ENCODE measurements around the gene CRNN. TPM values are rescaled to one million over a fixed set of nuclear protein-coding genes. Genes with fewer than 3 reads are reported as not detected.

CRNN gene
- total and polyA plus RNA-seq, 10 of the 15 experiments (the other 5 are each of a cell fraction or from before 2014, with no cell fraction given): not detected

- Histone ChIP-seq H3K4me1 (ENCODE audit: control insufficient read depth, insufficient read depth, low read length) (no peaks in the 10 kb centered on the region), H3K27ac (ENCODE audit: control insufficient read depth, insufficient read depth) (no peak overlapping the region), H3K9ac (ENCODE audit: control insufficient read depth, insufficient read depth, low read length) (no peak overlapping the region), H3K4me3 (no peak overlapping the region), H3K9me3 (replicated peaks; ENCODE audit: control insufficient read depth, insufficient read depth, low read length) (no peaks in the 10 kb centered on the region), H3K4me2 (ENCODE audit: control insufficient read depth, insufficient read depth) (no peak overlapping the region), H4K20me1 (ENCODE audit: control insufficient read depth, insufficient read depth) (no peaks in the 10 kb centered on the region), H3K79me2 (ENCODE audit: control insufficient read depth, insufficient read depth, low read length) (no peaks in the 10 kb centered on the region), H3K36me3 (ENCODE audit: control insufficient read depth in 2 of 2, insufficient read depth in 2 of 2, low read length in 1 of 2) (no peaks in the 10 kb centered on the region), H2AFZ (ENCODE audit: control insufficient read depth, low read depth, low read length) (no peak overlapping the region), H3K27me3 (replicated peaks in 1 of 2; ENCODE audit: control insufficient read depth in 2 of 2, insufficient read depth in 2 of 2, low read length in 1 of 2) (no peaks in the 10 kb centered on the region; a peak in 1 of 4 replicates)
- ATAC-seq (no peak), DNase-seq (ENCODE audit: low read depth, low spot score) (no peak), FAIRE-seq (no peak)
- intact Hi-C loops (cut with micrococcal nuclease; ENCODE audit: unreplicated experiment): no loop called here
- CTCF ChIA-PET: no interaction called here
- 20% methylated on average over 2 of the region's 2 CpGs for WGBS (ENCODE audit: insufficient coverage, insufficient replicate concordance, low lambda C conversion rate, missing lambda C conversion rate)
- SMC1A ChIA-PET (ENCODE audit: uncharacterized antibody, unreplicated experiment): no interaction called here
- POLR2A ChIA-PET: no interaction called here
- in situ Hi-C loops (cut with MboI): no loop called here
- no peak for TF ChIP-seq NRF1 (conservative IDR thresholded peaks at IDR 0.05; ENCODE audit: low read depth, low read length)
- no peak for TF ChIP-seq NR2F1 (conservative IDR thresholded peaks at IDR 0.05)
- no peak for TF ChIP-seq REST (IDR thresholded peaks at IDR 0.05; ENCODE audit: low read depth, low read length)
- BruUV-seq (replicated peaks): no TSS peak
- RAD21 ChIA-PET (ENCODE audit: unreplicated experiment): no interaction called here
Measured at GRCh38 chr1:152412756-152413155, 1.3 kb downstream of the CRNN start.

- SMC1A ChIA-PET (ENCODE audit: uncharacterized antibody, unreplicated experiment): no interaction called here
- CTCF ChIA-PET: no interaction called here
- Histone ChIP-seq H3K27ac (ENCODE audit: control insufficient read depth, insufficient read depth) (no peak overlapping the region), H3K4me2 (ENCODE audit: control insufficient read depth, insufficient read depth) (no peak overlapping the region), H3K4me3 (no peak overlapping the region), H4K20me1 (ENCODE audit: control insufficient read depth, insufficient read depth) (no peaks in the 10 kb centered on the region), H3K27me3 (replicated peaks in 1 of 2; ENCODE audit: control insufficient read depth in 2 of 2, insufficient read depth in 2 of 2, low read length in 1 of 2) (no peaks in the 10 kb centered on the region; a peak in 1 of 4 replicates), H3K36me3 (ENCODE audit: control insufficient read depth in 2 of 2, insufficient read depth in 2 of 2, low read length in 1 of 2) (no peaks in the 10 kb centered on the region), H3K9ac (ENCODE audit: control insufficient read depth, insufficient read depth, low read length) (no peak overlapping the region), H2AFZ (ENCODE audit: control insufficient read depth, low read depth, low read length) (no peak overlapping the region), H3K4me1 (ENCODE audit: control insufficient read depth, insufficient read depth, low read length) (no peaks in the 10 kb centered on the region), H3K9me3 (replicated peaks; ENCODE audit: control insufficient read depth, insufficient read depth, low read length) (no peaks in the 10 kb centered on the region), H3K79me2 (ENCODE audit: control insufficient read depth, insufficient read depth, low read length) (no peaks in the 10 kb centered on the region)
- no peak for DNase-seq (ENCODE audit: low read depth, low spot score)
- 3% methylated on average over 2 of the region's 2 CpGs for WGBS (ENCODE audit: insufficient coverage, insufficient replicate concordance, low lambda C conversion rate, missing lambda C conversion rate)
- FAIRE-seq: no peak
- BruUV-seq (replicated peaks): no TSS peak
- POLR2A ChIA-PET: no interaction called here
- intact Hi-C loops (cut with micrococcal nuclease; ENCODE audit: unreplicated experiment) (no loop called here), in situ Hi-C loops (cut with MboI) (no loop called here)
- no peak for ATAC-seq
- RAD21 ChIA-PET (ENCODE audit: unreplicated experiment): no interaction called here
- TF ChIP-seq KDM1A (IDR thresholded peaks at IDR 0.05; ENCODE audit: borderline replicate concordance) (no peak), MEF2A (IDR thresholded peaks at IDR 0.05; ENCODE audit: insufficient read depth, low read depth, low read length) (no peak), ZNF687 (IDR thresholded peaks at IDR 0.05) (no peak), ZNF274 (IDR thresholded peaks at IDR 0.05; ENCODE audit: insufficient read depth, insufficient read length) (no peak)
Measured at GRCh38 chr1:152411134-152411533, 2.9 kb downstream of the CRNN start.

Data from GM12878 (cell line).